ENCODE measurements around the gene GAB3.

The GAB3 gene

GRCh38 chrX:154749856-154750255, 1.0 kb downstream of the GAB3 start:
- no peak for DNase-seq

- no peak for DNase-seq
These were observed 2.1 kb downstream of the GAB3 start for GRCh38 chrX:154748712-154749339.

GRCh38 chrX:154742613-154743012, 8.3 kb downstream of the GAB3 start:
- DNase-seq = no peak

GRCh38 chrX:154739952-154740465, 10.9 kb downstream of the GAB3 start:
- DNase-seq = no peak

GRCh38 chrX:154738011-154738738, 12.7 kb downstream of the GAB3 start:
- no peak for DNase-seq

GRCh38 chrX:154737136-154737535, 13.7 kb downstream of the GAB3 start:
- no peak for DNase-seq

- no peak for DNase-seq
These were observed 15.0 kb downstream of the GAB3 start for GRCh38 chrX:154735695-154736393.

GRCh38 chrX:154734061-154734781, 16.7 kb downstream of the GAB3 start:
- DNase-seq = no peak

GRCh38 chrX:154733066-154733425, 17.8 kb downstream of the GAB3 start:
- no peak for DNase-seq

- no peak for DNase-seq
These were observed 18.3 kb downstream of the GAB3 start for GRCh38 chrX:154732421-154733065.

GRCh38 chrX:154731881-154732280, 19.0 kb downstream of the GAB3 start:
- DNase-seq = no peak

GRCh38 chrX:154731184-154731583, 19.7 kb downstream of the GAB3 start:
- DNase-seq = no peak

- no peak for DNase-seq
These were observed 20.5 kb downstream of the GAB3 start for GRCh38 chrX:154730253-154730891.

GRCh38 chrX:154729439-154729838, 21.4 kb downstream of the GAB3 start:
- no peak for DNase-seq

GRCh38 chrX:154728431-154729190, 22.3 kb downstream of the GAB3 start:
- DNase-seq = no peak

- DNase-seq = no peak
These were observed 23.0 kb downstream of the GAB3 start for GRCh38 chrX:154727871-154728270.

GRCh38 chrX:154727418-154727817, 23.5 kb downstream of the GAB3 start:
- DNase-seq = no peak

GRCh38 chrX:154724993-154725756, 25.7 kb downstream of the GAB3 start:
- no peak for DNase-seq

GRCh38 chrX:154721155-154721554, 29.7 kb downstream of the GAB3 start:
- DNase-seq = no peak

GRCh38 chrX:154720067-154720466, 30.8 kb downstream of the GAB3 start:
- no peak for DNase-seq
